Right atrium auricular region (tissue), 2 donors: Measurements from ENCODE around the gene PHC2. TPM values are rescaled to one million over a fixed set of nuclear protein-coding genes. Genes with fewer than 3 reads are reported as not detected.
A peak's percentile ranks its signal among the peaks of the same experiment; 100 is the strongest.

Experiments used
- DNase-seq: peaks from one replicate; pipeline ENCODE4 v3.0.0-alpha.2; 2019; ENCODE audit warnings: low spot score
- H3K27ac ChIP-seq, 2 donors: fragments of 200-600 bp; sonication (generic); 1 replicate in 1 of 2; 2 replicates in 1 of 2; pipeline ENCODE4 v1.5.1; 2016 to 2019
- H3K27me3 ChIP-seq, 2 donors: fragments of 200-600 bp; sonication (generic); one replicate each; pipeline versions ENCODE4 v1.5.1 to v1.6.0; 2017 to 2019
- H3K36me3 ChIP-seq: fragments of 200-600 bp; sonication (generic); one replicate; pipeline ENCODE4 v1.5.1; 2016
- H3K4me1 ChIP-seq, 2 donors: fragments of 200-600 bp; sonication (generic); one replicate each; pipeline versions ENCODE4 v1.5.1 to v1.6.0; 2017 to 2019
- H3K4me3 ChIP-seq, 2 donors: fragments of 200-600 bp; sonication (generic); 1 replicate in 1 of 2; 2 replicates in 1 of 2; pipeline ENCODE4 v1.5.1; 2017 to 2019; ENCODE audit warnings: mild to moderate bottlenecking in 1 of 2, moderate library complexity in 1 of 2
- H3K9me3 ChIP-seq, 2 donors: fragments of 200-600 bp; sonication (generic); one replicate each; pipeline ENCODE4 v1.5.1; 2019
- total RNA-seq, 2 donors: library from RNA; depleted of rRNA; stranded (reverse); fragments of >200 nt; gene quantifications; one replicate each; pipeline ENCODE4 v1.1.0, GENCODE V29; 2016
- TF ChIP-seq, protein P1 (sequence below), 2 donors: fragments of 200-600 bp; sonication (generic); IDR thresholded peaks; one replicate each; pipeline ENCODE4 v1.5.1; 2019; ENCODE audit warnings: antibody characterized with exemption in 2 of 2

PHC2 gene
- total RNA-seq, 2 donors from 2014 or later: 98.4 to 144 TPM

DNA sequence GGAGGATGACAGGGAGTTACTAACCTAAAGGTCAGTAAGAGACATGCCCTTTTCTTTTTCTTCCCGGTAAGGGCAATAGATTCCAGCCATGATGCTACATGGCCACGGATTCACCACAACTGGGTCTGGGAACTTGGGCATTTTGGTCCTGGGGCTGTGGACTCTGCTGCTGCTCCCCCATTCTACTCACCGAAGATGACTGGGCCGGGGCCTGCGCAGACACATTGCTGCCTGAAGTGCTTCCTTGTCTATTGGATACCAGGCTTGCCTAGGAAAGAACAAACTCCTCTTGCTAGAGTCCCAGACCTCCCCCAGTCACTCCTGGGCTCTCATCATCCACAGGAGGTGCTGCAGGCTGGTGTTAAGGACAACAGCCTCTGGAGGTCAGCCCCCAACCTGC is 60.1 kb downstream of the PHC2 start:
- H3K9me3 ChIP-seq: no peaks in the 10 kb centered on the region
- H3K36me3 ChIP-seq: no peaks in the 10 kb centered on the region
- DNase-seq: no peak
- no peaks in the 10 kb centered on the region for H3K27me3 ChIP-seq
- peak overlapping the region; percentile 56 to 66 for H3K27ac ChIP-seq
- TF ChIP-seq, protein P1, sequence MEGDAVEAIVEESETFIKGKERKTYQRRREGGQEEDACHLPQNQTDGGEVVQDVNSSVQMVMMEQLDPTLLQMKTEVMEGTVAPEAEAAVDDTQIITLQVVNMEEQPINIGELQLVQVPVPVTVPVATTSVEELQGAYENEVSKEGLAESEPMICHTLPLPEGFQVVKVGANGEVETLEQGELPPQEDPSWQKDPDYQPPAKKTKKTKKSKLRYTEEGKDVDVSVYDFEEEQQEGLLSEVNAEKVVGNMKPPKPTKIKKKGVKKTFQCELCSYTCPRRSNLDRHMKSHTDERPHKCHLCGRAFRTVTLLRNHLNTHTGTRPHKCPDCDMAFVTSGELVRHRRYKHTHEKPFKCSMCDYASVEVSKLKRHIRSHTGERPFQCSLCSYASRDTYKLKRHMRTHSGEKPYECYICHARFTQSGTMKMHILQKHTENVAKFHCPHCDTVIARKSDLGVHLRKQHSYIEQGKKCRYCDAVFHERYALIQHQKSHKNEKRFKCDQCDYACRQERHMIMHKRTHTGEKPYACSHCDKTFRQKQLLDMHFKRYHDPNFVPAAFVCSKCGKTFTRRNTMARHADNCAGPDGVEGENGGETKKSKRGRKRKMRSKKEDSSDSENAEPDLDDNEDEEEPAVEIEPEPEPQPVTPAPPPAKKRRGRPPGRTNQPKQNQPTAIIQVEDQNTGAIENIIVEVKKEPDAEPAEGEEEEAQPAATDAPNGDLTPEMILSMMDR (IDR thresholded peaks at IDR 0.05): no peak
- peaks cover 0 to 38% of the 10 kb centered on the region in 2 donors for H3K4me1 ChIP-seq
- no peak overlapping the region for H3K4me3 ChIP-seq

DNA sequence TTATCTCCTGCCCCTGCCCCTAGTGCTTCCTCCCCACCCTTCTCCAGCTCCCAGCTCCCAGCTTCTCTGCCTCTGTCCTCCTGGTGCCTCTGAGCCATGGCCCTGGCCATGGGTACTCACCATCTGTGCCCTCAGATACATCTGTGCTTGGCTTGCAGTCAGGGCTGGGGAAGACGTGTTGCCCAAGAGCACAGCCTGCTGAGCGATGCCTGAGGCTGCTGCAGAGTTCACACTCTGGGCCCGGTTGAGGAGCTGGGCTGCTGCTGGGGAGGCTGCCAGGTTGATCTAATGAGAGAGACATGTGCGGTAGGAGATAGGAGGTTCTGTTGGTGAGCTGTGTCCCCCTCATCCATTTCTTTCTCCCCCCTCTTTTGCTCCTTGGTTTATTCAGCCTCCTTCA is 60.6 kb downstream of the PHC2 start:
- TF ChIP-seq, protein P1 (IDR thresholded peaks at IDR 0.05): no peak
- no peaks in the 10 kb centered on the region for H3K36me3 ChIP-seq
- DNase-seq: no peak
- H3K4me3 ChIP-seq: no peak overlapping the region
- H3K9me3 ChIP-seq: no peaks in the 10 kb centered on the region
- peak overlapping the region; percentile 56 to 66 for H3K27ac ChIP-seq
- peaks cover 0 to 43% of the 10 kb centered on the region in 2 donors for H3K4me1 ChIP-seq
- no peaks in the 10 kb centered on the region for H3K27me3 ChIP-seq

DNA sequence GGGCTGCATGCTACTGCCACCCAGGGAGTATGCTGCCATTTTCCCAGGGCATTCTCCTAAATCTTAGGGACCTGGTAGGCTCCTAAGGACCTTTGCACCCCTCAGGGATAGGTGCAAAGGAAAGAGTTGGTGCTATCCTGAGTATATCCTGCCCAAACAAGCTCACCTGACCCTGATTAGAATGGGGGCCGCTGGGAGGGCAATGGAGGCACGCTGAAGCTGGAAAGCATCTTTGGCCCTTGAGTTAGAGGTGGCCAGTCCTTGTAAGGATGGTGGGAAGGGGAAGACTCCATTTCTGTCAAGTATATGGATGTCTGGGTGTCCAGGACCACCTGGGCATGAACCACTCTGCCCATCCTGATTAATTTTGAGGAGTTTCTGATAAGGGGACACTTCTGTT is 61.1 kb downstream of the PHC2 start:
- no peaks in the 10 kb centered on the region for H3K36me3 ChIP-seq
- peaks cover 0 to 48% of the 10 kb centered on the region in 2 donors for H3K4me1 ChIP-seq
- H3K9me3 ChIP-seq: no peaks in the 10 kb centered on the region
- TF ChIP-seq, protein P1 (IDR thresholded peaks at IDR 0.05): no peak
- H3K27me3 ChIP-seq: no peaks in the 10 kb centered on the region
- H3K27ac ChIP-seq: peak overlapping the region; percentile 56 to 66
- DNase-seq: no peak
- no peak overlapping the region for H3K4me3 ChIP-seq

DNA sequence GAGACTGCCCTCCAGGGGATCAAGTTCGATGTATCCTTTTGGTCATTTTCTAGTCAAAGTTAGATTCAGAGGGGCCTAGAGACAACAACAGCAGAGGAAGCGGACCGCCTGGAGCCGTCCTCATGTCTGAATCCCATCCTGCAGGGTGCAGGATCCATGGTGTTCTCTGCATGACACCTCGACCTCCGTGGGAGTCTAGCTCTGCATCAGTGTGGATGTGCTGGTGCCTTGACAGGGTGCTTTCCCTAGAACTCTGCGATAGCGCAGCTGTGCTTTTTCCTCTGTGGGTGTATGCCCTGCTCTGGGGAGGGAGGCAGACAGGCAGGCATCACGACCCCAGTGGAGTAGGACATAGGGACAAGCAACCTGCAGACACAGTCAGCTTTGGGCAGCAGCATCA is 61.8 kb downstream of the PHC2 start:
- TF ChIP-seq, protein P1 (IDR thresholded peaks at IDR 0.05): no peak
- peaks cover 0 to 48% of the 10 kb centered on the region in 2 donors for H3K4me1 ChIP-seq
- H3K4me3 ChIP-seq: no peak overlapping the region
- no peaks in the 10 kb centered on the region for H3K36me3 ChIP-seq
- no peak for DNase-seq
- H3K27ac ChIP-seq: no peak overlapping the region
- no peaks in the 10 kb centered on the region for H3K9me3 ChIP-seq
- no peaks in the 10 kb centered on the region for H3K27me3 ChIP-seq

DNA sequence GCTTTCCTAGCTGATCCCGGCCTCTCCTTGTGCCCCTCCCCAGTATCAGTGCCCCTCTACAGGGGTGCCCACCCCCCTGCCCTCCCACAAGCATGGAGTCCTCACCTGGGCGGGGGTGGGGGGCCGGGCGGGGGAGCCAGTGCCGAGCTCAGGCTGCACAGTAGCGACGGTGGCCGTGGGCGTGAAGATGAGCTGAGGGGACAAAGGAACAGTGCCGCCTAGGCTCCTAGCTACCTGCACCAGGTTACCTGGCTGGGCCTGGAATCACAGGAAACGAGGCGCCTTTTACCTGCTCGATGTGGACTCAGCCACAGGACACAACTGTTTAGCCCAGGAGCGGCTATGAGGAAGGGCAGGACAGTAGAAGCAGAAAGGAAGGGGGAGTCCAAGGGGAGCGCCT is 62.5 kb downstream of the PHC2 start:
- no peak for DNase-seq
- Histone ChIP-seq H3K36me3 (no peaks in the 10 kb centered on the region), H3K4me1 (peaks cover 0 to 48% of the 10 kb centered on the region in 2 donors), H3K27me3 (no peaks in the 10 kb centered on the region), H3K4me3 (no peak overlapping the region), H3K27ac (peak overlapping the region in 1 of 2 donors; percentile 87), H3K9me3 (no peaks in the 10 kb centered on the region)
- TF ChIP-seq, protein P1 (IDR thresholded peaks at IDR 0.05): no peak
